Measurements from ENCODE around the gene CILP. TPM values are rescaled to one million over a fixed set of nuclear protein-coding genes. Genes with fewer than 3 reads are reported as not detected.

Gene CILP
- total and polyA plus RNA-seq, 7 donors: 0.92 to 205 (median 26.7) TPM

DNA sequence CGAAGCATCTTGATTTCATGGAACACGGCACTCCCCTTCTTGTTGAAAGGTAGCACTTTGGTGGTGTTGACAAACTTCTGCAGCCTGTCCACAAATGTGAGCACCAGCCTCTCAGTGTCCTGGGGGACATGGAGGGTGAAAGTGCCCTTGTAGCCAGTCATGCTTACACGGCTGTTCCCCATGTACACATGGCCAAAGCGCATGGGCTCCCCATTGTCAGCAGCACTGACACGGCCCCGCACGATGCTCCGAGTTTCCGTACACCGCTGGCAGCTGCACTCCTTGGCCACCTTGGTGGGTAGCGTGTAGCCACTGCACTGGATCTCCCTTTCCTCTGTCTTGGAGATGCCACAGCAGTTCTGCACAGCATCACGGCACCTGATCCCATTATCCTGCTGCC, 12.7 kb downstream of the CILP start:
- Histone ChIP-seq H3K4me1 (peaks cover 0 to 24% (median 17%) of the 10 kb centered on the region in 4 donors), H3K9me3 (no peaks in the 10 kb centered on the region), H3K36me3 (no peaks in the 10 kb centered on the region), H3K27ac (no peak overlapping the region), H3K27me3 (no peaks in the 10 kb centered on the region), H3K4me3 (no peak overlapping the region)
- intact Hi-C loops (cut with DNase I): loop anchor here (10.0 kb wide), 1 partner anchor 186 kb away; no protein-coding TSS in a partner anchor
- no peak for TF ChIP-seq POLR2A (IDR thresholded peaks at IDR 0.05)
- TF ChIP-seq POLR2AphosphoS5 (IDR thresholded peaks at IDR 0.05): no peak
- TF ChIP-seq EP300 (IDR thresholded peaks at IDR 0.05): no peak
- TF ChIP-seq, protein P1, sequence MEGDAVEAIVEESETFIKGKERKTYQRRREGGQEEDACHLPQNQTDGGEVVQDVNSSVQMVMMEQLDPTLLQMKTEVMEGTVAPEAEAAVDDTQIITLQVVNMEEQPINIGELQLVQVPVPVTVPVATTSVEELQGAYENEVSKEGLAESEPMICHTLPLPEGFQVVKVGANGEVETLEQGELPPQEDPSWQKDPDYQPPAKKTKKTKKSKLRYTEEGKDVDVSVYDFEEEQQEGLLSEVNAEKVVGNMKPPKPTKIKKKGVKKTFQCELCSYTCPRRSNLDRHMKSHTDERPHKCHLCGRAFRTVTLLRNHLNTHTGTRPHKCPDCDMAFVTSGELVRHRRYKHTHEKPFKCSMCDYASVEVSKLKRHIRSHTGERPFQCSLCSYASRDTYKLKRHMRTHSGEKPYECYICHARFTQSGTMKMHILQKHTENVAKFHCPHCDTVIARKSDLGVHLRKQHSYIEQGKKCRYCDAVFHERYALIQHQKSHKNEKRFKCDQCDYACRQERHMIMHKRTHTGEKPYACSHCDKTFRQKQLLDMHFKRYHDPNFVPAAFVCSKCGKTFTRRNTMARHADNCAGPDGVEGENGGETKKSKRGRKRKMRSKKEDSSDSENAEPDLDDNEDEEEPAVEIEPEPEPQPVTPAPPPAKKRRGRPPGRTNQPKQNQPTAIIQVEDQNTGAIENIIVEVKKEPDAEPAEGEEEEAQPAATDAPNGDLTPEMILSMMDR (IDR thresholded peaks at IDR 0.05): no peak
- WGBS, 2 donors: 96 to 97% methylated on average over 12 of the region's 12 CpGs
- DNase-seq: no peak

- H3K9me3 ChIP-seq: no peaks in the 10 kb centered on the region
- TF ChIP-seq POLR2A (IDR thresholded peaks at IDR 0.05): no peak
- TF ChIP-seq EP300 (IDR thresholded peaks at IDR 0.05): no peak
- no peak for TF ChIP-seq POLR2AphosphoS5 (IDR thresholded peaks at IDR 0.05)
- TF ChIP-seq, protein P1 (IDR thresholded peaks at IDR 0.05): no peak
- no peak overlapping the region for H3K27ac ChIP-seq
- H3K27me3 ChIP-seq: no peaks in the 10 kb centered on the region
- DNase-seq: no peak
- no peak overlapping the region for H3K4me3 ChIP-seq
- peaks cover 0 to 24% (median 17%) of the 10 kb centered on the region in 4 donors for H3K4me1 ChIP-seq
- no peaks in the 10 kb centered on the region for H3K36me3 ChIP-seq
- intact Hi-C loops (cut with DNase I): loop anchor here (10.0 kb wide), 1 partner anchor 188 kb away; no protein-coding TSS in a partner anchor
- 96 to 97% methylated on average over 8 of the region's 8 CpGs for WGBS, 2 donors
Measured at GRCh38 chr15:65197337-65197645, 14.0 kb downstream of the CILP start.

GRCh38 chr15:65196637-65197336, 14.5 kb downstream of the CILP start:
- Histone ChIP-seq H3K4me1 (peaks cover 0 to 24% (median 17%) of the 10 kb centered on the region in 4 donors), H3K27me3 (no peaks in the 10 kb centered on the region), H3K27ac (no peak overlapping the region), H3K4me3 (no peak overlapping the region), H3K36me3 (no peaks in the 10 kb centered on the region), H3K9me3 (no peaks in the 10 kb centered on the region)
- intact Hi-C loops (cut with DNase I): loop anchor here (10.0 kb wide), 1 partner anchor 188 kb away; no protein-coding TSS in a partner anchor
- no peak for DNase-seq
- TF ChIP-seq POLR2A (IDR thresholded peaks at IDR 0.05): no peak
- TF ChIP-seq, protein P1 (IDR thresholded peaks at IDR 0.05): peak in 1 of 4 experiments; percentile 8
- WGBS, 2 donors: 95 to 96% methylated on average over 19 of the region's 19 CpGs

- no peaks in the 10 kb centered on the region for H3K9me3 ChIP-seq
- H3K27me3 ChIP-seq: no peaks in the 10 kb centered on the region
- 78 to 86% methylated on average over 5 of the region's 5 CpGs for WGBS, 2 donors
- H3K4me1 ChIP-seq: peaks cover 0 to 24% (median 17%) of the 10 kb centered on the region in 4 donors
- H3K4me3 ChIP-seq: no peak overlapping the region
- peak; percentile 81 for DNase-seq
- H3K36me3 ChIP-seq: no peaks in the 10 kb centered on the region
- intact Hi-C loops (cut with DNase I): loop anchor here (10.0 kb wide), 1 partner anchor 189 kb away; no protein-coding TSS in a partner anchor
- peak overlapping the region; percentile 51 to 55 (median 54) for H3K27ac ChIP-seq
- TF ChIP-seq EP300 (IDR thresholded peaks at IDR 0.05) (no peak), POLR2AphosphoS5 (IDR thresholded peaks at IDR 0.05) (no peak), POLR2A (IDR thresholded peaks at IDR 0.05) (no peak)
- TF ChIP-seq, protein P1 (IDR thresholded peaks at IDR 0.05): no peak
Measured at GRCh38 chr15:65195548-65195923, 15.7 kb downstream of the CILP start.

Measured in sigmoid colon (tissue), 7 donors.